OCI-M1 (cell line): ENCODE results near the gene RHOT1.
"Not testable (repeated sequence)": the region's sequence is repeated elsewhere in the genome, so short reads cannot be mapped to it uniquely, and the experiment has no call there.

Experiments
- DNase-seq: peaks from one replicate; lab custom pipeline; 2025; lab: John Stamatoyannopoulos, UW

Gene RHOT1

DNA sequence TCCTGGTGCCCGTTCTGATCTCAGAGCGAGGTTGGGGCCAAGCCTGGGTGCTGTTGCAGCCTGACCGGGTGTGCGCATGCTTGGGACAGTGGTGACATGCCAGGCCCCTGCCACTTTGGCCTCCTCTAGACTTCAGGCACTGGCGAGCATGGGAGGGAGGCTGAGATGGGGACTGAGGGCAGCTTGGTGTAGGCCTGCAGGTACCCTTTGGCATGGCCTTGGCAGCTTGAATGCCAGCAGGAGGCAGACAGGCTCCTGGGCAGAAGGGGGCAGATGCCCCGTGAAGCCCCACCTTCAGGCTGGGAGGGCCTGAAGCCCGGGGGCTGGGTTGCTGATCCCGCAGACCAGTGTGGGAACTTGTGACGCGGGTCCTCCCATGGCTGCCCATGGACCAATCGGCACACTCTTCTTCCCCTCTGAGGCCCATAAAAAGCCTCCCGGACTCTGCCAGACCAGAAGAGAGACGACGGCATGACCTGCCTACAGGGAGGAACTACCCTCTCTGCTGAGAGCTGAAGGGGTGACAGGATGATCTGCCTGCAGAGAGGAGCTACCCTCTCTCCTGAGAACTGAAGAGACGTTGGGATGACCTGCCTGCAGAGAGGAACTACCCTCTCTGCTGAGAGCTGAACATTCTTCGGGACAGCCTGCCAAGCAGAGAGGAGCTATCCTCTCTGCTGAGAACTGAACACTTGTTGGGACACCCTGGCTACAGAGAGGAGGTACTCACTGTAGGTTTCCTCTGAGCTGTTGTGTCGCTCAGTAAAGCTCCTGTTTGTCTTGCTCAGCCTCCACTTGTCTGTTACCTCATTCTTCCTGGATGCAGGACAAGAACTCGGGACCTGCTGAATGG, 17.5 kb downstream of the RHOT1 start:
- no peak for DNase-seq

GRCh38 chr17:32160526-32160925, 18.2 kb downstream of the RHOT1 start:
- no peak for DNase-seq

- no peak for DNase-seq
Measured at GRCh38 chr17:32161029-32161428, 18.7 kb downstream of the RHOT1 start.

GRCh38 chr17:32161506-32162365, 19.4 kb downstream of the RHOT1 start:
- no peak for DNase-seq

- no peak for DNase-seq
Measured at GRCh38 chr17:32174889-32175288, 32.6 kb downstream of the RHOT1 start.

GRCh38 chr17:32178679-32179078, 36.4 kb downstream of the RHOT1 start:
- not testable (repeated sequence) for DNase-seq

- not testable (repeated sequence) for DNase-seq
Measured at GRCh38 chr17:32179103-32179502, 36.8 kb downstream of the RHOT1 start.

- DNase-seq: not testable (repeated sequence)
Measured at GRCh38 chr17:32179526-32179925, 37.2 kb downstream of the RHOT1 start.

GRCh38 chr17:32180262-32180661, 38.0 kb downstream of the RHOT1 start:
- DNase-seq: not testable (repeated sequence)

- no peak for DNase-seq
Measured at GRCh38 chr17:32185875-32186274, 43.6 kb downstream of the RHOT1 start.

DNA sequence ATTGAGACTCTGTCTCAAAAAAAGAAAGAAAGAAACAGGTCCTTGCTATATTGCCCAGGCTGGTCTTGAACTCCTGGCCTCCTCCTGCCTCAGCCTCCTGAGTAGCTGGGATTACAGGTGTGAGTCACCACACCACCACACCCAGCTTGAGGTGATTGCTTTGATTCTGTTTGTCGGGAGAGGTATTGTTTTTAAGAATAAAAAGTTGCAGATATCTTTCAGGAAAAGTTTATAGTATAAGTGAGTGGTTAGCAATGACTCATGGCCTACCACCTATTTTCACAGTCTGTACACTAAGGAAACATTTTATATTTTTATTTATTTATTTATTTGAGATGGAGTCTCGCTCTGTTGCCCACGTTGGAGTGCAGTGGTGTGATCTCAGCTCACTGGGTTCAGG, 45.0 kb downstream of the RHOT1 start:
- no peak for DNase-seq

GRCh38 chr17:32189343-32189742, 47.0 kb downstream of the RHOT1 start:
- DNase-seq: no peak

DNA sequence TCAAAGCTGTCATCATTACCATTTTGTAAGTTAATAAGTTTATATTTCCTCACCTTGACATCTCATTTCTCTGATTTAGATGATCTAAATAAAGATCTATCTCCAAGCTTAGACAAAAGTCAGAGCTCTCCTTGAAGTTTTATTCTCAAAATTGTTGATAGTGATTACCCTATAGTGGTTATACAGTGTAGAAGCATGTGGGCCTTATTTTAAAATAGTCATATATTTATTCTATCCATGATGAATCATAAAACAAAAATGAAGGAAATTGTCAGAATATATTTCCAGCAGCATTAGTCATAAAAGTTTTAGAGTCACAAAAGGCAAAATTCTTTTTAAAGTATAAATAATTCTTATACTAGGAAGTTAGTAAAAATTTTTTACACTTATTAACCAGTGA, 49.0 kb downstream of the RHOT1 start:
- no peak for DNase-seq

GRCh38 chr17:32192379-32192778, 50.1 kb downstream of the RHOT1 start:
- no peak for DNase-seq

GRCh38 chr17:32197987-32198386, 55.7 kb downstream of the RHOT1 start:
- no peak for DNase-seq

- DNase-seq: no peak
Measured at GRCh38 chr17:32206861-32207260, 64.6 kb downstream of the RHOT1 start.

GRCh38 chr17:32208436-32208835, 66.1 kb downstream of the RHOT1 start:
- DNase-seq: no peak

DNA sequence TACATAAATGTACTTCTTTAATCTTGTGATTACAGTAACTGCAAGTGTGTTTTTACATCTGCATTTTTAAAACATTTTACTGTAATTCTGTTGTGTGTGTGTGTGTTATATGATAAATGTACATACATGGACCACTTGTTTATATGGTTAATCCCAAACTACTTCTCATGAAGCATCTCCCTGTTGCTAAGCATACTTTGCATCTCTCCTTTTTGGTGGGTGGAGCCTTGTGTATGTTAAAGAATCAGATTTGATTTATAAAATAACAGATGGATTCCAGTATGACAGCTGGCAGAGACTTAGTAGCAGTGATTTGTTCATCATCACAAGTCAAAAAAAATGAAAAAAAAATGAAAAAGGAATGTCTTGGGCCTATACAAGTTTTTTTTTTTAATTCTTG, 67.3 kb downstream of the RHOT1 start:
- no peak for DNase-seq

DNA sequence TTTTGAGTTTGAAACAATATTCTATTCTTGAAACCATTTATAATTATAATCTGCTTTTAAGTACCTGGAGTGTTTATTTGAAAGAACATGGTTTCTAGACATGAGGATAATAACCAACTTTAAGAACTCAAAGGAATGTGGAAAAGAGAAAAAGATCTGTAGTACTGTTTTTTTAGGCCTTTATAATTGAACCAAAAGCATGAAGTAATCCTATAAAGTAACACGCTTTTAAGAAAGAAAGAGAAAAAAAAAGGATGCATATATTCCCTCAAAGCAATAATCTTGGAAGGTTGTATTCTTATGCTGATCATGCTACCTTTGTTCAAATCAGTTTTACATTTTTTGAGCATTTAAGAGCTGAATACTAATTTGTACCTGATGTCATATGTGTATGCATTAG, 69.4 kb downstream of the RHOT1 start:
- no peak for DNase-seq

- no peak for DNase-seq
Measured at GRCh38 chr17:32215696-32216095, 73.4 kb downstream of the RHOT1 start.

DNA sequence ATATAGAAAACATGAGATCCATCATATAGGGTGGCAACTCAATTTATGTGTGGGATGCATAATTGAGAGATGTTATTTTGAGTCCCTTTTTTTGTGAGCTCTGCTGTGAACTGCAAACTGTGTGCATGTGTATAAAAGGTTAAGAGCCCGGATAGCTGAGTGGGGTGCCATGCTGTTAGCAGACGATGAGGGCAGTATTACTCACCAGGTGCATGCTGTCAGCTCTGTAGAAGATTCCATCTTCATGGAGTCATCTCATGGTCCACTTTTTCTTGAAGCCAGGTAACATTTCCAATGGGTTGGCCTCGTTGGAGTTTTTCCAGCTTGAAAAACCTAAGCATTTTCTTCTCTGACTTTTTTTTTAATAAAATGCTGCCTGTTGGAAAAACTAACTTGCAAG, 80.3 kb downstream of the RHOT1 start:
- no peak for DNase-seq

GRCh38 chr17:32223703-32224102, 81.4 kb downstream of the RHOT1 start:
- no peak for DNase-seq

GRCh38 chr17:32226886-32227285, 84.6 kb downstream of the RHOT1 start:
- no peak for DNase-seq
